NB4 (cell line): ENCODE measurements around the gene UMPS.

Experiments
- DNase-seq: peaks from one replicate; pipeline ENCODE4 v3.0.0; 2010; ENCODE audit warnings: low read depth
- H3K4me3 ChIP-seq: one replicate; pipeline ENCODE4 v1.5.1; 2011; ENCODE audit warnings: mild to moderate bottlenecking, low read depth, low read length, moderate library complexity
- MYC ChIP-seq: IDR thresholded peaks from 2 replicates; pipeline ENCODE4 v1.6.1; 2011; ENCODE audit warnings: low read depth, low read length
- POLR2A ChIP-seq: IDR thresholded peaks from 2 replicates; pipeline ENCODE4 v1.6.1; 2011; ENCODE audit warnings: mild to moderate bottlenecking; ENCODE audit not compliant: insufficient read length; ENCODE audit errors: extremely low read depth
- TF ChIP-seq, protein P1 (sequence below): IDR thresholded peaks from one replicate; pipeline ENCODE4 v1.5.1; 2012; ENCODE audit warnings: low read depth, low read length
- TF ChIP-seq, protein P2 (sequence below): IDR thresholded peaks from 2 replicates; pipeline ENCODE4 v1.6.1; 2011; ENCODE audit warnings: low read depth, low read length

The UMPS gene

DNA sequence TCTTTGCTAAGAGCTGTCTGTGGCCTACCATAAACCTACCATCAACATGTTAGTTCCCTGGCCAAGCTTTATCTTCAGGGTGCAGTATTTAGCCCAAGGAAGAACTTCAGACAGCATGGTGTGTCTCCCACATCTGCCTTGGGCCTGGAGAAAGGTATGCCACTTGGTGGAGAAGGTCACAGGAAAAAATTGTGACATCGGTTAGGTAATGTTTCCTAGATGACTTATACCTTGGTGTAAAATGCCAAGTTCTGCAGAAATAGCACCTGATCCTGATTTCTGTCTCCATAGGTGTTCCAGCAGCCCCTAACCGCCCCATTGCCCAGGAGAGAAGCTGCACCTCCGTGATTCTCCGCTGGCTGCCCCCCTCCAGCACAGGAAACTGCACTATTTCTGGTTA is 33.0 kb upstream of the UMPS start:
- TF ChIP-seq, protein P1, sequence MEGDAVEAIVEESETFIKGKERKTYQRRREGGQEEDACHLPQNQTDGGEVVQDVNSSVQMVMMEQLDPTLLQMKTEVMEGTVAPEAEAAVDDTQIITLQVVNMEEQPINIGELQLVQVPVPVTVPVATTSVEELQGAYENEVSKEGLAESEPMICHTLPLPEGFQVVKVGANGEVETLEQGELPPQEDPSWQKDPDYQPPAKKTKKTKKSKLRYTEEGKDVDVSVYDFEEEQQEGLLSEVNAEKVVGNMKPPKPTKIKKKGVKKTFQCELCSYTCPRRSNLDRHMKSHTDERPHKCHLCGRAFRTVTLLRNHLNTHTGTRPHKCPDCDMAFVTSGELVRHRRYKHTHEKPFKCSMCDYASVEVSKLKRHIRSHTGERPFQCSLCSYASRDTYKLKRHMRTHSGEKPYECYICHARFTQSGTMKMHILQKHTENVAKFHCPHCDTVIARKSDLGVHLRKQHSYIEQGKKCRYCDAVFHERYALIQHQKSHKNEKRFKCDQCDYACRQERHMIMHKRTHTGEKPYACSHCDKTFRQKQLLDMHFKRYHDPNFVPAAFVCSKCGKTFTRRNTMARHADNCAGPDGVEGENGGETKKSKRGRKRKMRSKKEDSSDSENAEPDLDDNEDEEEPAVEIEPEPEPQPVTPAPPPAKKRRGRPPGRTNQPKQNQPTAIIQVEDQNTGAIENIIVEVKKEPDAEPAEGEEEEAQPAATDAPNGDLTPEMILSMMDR = no peak
- TF ChIP-seq MYC (no peak), POLR2A (no peak)
- TF ChIP-seq, protein P2, sequence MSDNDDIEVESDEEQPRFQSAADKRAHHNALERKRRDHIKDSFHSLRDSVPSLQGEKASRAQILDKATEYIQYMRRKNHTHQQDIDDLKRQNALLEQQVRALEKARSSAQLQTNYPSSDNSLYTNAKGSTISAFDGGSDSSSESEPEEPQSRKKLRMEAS = no peak
- DNase-seq = no peak
- no peak overlapping the region for H3K4me3 ChIP-seq

DNA sequence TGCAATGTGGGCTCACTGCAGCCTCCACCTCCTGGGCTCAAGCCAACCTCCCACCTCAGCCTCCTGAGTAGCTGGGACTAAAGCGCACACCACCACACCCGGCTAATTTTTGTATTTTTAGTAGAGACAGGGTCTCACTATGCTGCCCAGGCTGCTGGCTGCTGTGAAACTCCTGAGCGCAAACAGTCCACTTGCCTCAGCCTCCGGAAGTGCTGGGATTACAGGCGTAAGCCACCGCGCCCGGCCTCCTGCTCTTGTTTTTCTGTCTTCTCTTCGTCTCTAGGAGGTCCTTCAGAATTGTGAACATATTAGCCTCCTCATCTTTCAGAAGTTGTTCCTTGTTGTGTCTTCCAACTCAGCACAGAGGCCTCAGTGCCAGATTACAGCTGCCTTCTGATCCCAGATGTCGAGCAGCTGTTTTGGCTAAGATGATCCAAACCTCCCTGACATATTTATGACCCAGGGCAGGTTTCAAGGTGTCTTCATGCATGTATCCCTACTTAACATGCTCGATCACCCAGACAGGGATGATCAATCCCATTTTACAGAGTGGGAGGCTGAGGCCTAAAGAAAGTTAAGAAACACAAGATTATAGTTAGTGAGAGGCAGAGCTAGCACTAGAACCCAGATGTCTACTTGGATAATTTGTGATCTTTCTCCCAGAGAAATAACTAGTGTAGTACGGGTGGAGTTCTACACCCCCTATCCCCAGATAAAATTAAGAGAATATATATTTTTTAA is 32.1 kb upstream of the UMPS start:
- no peak for DNase-seq
- H3K4me3 ChIP-seq = no peak overlapping the region
- TF ChIP-seq, protein P1 = no peak
- TF ChIP-seq, protein P2 = no peak
- no peak for TF ChIP-seq MYC
- TF ChIP-seq POLR2A = no peak

DNA sequence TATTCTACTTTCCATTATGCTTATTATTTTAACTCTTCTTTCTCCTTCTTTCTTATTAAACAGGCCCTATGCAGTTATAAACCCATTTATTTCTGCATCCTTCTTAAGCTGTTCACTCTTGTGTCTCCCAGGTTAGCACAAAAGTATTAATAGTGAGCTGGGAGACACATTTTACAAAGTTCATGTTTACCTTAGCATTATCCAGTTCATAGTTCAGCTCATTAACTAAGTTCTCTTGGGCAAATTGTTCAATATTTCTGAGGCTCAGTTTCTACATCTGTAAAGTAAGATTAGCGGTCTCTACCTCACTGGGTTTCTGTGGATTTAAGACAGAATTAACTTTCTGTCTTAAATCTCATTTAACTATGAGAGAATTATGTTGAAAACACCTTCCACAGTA is 31.2 kb upstream of the UMPS start:
- DNase-seq = no peak
- TF ChIP-seq POLR2A (no peak), MYC (no peak)
- TF ChIP-seq, protein P1 = no peak
- TF ChIP-seq, protein P2 = no peak

DNA sequence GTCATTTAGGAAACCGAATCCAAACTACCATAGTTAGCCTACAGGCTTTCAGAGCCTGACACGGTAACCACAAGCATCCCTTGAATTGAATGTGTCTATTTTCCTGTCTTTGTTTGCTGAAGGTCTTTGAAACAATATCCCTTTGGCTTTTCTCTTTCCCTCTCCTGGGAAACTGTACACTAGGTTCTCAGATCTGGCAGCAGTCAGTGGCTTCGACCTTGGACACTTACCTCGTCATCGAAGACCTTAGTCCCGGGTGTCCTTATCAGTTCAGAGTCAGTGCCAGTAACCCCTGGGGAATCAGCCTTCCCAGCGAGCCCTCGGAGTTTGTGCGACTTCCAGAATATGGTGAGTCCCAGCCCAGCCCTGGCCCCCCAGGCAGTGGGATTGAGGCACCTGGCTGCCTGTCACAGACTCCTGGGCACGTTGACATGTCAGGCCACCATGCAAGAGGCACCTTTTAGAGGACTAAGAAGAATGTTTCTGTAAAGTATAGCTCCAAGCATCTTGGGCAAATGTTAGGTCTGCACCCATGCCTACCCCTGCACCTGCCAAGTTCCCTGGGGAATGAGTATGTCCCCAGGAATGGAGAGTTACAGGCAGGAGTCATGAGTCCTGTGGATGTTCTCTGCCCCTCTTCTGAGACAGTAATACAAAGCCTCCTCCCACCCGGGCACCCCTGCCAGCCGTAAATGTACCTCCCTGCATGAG is 30.4 kb upstream of the UMPS start:
- DNase-seq = no peak
- no peak for TF ChIP-seq POLR2A
- TF ChIP-seq, protein P1 = no peak
- TF ChIP-seq, protein P2 = no peak
- TF ChIP-seq MYC = no peak
- no peak overlapping the region for H3K4me3 ChIP-seq

More for the DNA sequence above, 31.2 kb upstream of the UMPS start:
- H3K4me3 ChIP-seq = no peak overlapping the region

DNA sequence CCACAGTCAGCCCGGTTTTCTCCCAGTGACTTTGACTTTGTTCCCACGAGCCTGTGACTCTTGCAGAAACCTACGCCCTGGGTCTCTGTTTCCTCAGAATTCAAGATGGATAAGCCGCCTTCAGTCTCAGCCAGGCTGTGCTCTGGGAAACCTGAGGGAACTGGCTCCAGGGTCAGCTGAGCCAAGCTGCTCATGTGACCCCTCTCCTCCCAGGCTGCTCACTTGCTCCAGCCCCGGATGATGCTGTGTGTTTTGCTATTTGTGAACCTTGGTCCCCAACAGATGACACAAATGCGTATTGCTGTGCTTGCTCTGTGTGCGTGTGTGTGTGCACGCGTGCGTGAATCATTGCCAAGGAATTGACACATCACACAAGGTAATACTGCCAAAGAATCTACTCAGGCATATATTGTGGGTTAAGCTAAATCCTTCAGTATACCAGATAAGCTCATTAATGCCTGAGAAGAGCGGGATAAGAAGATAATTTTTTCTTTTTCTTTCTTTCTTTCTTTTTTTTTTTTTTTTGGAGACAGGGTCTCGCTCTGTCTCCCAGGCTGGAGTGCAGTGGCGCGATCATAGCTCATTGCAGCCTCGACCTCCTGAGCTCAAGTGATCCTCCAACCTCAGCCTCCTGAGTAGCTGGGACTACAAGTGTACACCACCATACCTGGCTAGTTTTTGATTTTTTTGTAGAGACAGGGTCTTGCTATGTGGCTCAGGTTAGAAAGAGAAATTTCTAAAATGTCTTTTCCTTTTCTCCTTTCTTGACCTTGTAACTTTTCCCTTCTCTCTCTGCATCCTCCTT is 29.2 kb upstream of the UMPS start:
- H3K4me3 ChIP-seq = no peak overlapping the region

More for the DNA sequence above, 29.2 kb upstream of the UMPS start:
- no peak for TF ChIP-seq POLR2A
- TF ChIP-seq, protein P2 = no peak
- TF ChIP-seq, protein P1 = no peak
- TF ChIP-seq MYC = no peak
- no peak for DNase-seq
